A673 (cell line): ENCODE data around the gene NPC1. TPM values are rescaled to one million over a fixed set of nuclear protein-coding genes. Genes with fewer than 3 reads are reported as not detected.

Experiments used
- BruUV-seq: library from RNA; stranded (reverse); fragments of 400-500 nt; replicated peaks from 2 replicates; lab custom pipeline; 2021; lab: Mats Ljungman, UMichigan
- CTCF ChIA-PET: fragments of 300-600 bp; sonication (Branson Sonifier 250); formaldehyde crosslinking; loops from one replicate; lab custom pipeline; 2022; ENCODE audit warnings: antibody characterized with exemption; lab: Charles Lee
- POLR2A ChIA-PET: fragments of 300-600 bp; sonication (Branson Sonifier 250); formaldehyde crosslinking; loops from one replicate; lab custom pipeline; 2022; ENCODE audit warnings: antibody characterized with exemption; ENCODE audit not compliant: low non-redundant PET; lab: Charles Lee
- DNase-seq: peaks from one replicate; pipeline ENCODE4 v3.0.0-alpha.2; 2015; ENCODE audit warnings: low spot score
- H3K27ac ChIP-seq: fragments of 200-600 bp; sonication (generic); 2 replicates; pipeline ENCODE4 v1.5.1; 2016; ENCODE audit warnings: mixed run types, low read depth, mild to moderate bottlenecking, mixed read lengths, antibody characterized with exemption, low read length; ENCODE audit not compliant: poor library complexity, severe bottlenecking
- H3K27me3 ChIP-seq: fragments of 200-600 bp; sonication (generic); replicated peaks from 2 replicates; pipeline ENCODE4 v1.6.1; 2017; ENCODE audit warnings: mixed run types, low read depth, mild to moderate bottlenecking, mixed read lengths, antibody characterized with exemption, low read length; ENCODE audit not compliant: insufficient read depth, poor library complexity
- H3K36me3 ChIP-seq: fragments of 200-600 bp; sonication (generic); 2 replicates; pipeline ENCODE4 v1.6.1; 2016; ENCODE audit warnings: mixed run types, mild to moderate bottlenecking, mixed read lengths, antibody characterized with exemption, low read length; ENCODE audit not compliant: insufficient read depth, poor library complexity, severe bottlenecking
- H3K4me1 ChIP-seq: fragments of 200-600 bp; sonication (generic); 2 replicates; pipeline ENCODE4 v1.6.1; 2017; ENCODE audit warnings: mixed run types, mild to moderate bottlenecking, mixed read lengths, antibody characterized with exemption, low read length; ENCODE audit not compliant: insufficient read depth, poor library complexity, severe bottlenecking
- H3K4me3 ChIP-seq: fragments of 200-600 bp; sonication (generic); 2 replicates; pipeline ENCODE4 v1.5.1; 2016; ENCODE audit warnings: low read depth, mixed run types, mild to moderate bottlenecking, mixed read lengths, low read length; ENCODE audit not compliant: poor library complexity, severe bottlenecking
- H3K9me3 ChIP-seq: fragments of 200-600 bp; sonication (generic); 2 replicates; pipeline ENCODE4 v1.6.1; 2016; ENCODE audit warnings: mixed run types, low read depth, mild to moderate bottlenecking, mixed read lengths, antibody characterized with exemption, low read length; ENCODE audit not compliant: poor library complexity, severe bottlenecking
- CTCF ChIP-seq: fragments of 300-800, 200-600 bp; sonication (generic); conservative IDR thresholded peaks from 2 replicates; pipeline ENCODE4 v1.5.1; 2017; ENCODE audit warnings: low read depth, mild to moderate bottlenecking, antibody characterized with exemption, low read length, moderate library complexity, mixed read lengths
- EZH2 ChIP-seq: fragments of 200-600 bp; sonication (generic); IDR thresholded peaks from 2 replicates; pipeline ENCODE4 v1.6.1; 2017; ENCODE audit warnings: borderline replicate concordance, low read depth, mild to moderate bottlenecking, mixed read lengths, antibody characterized with exemption, low read length; ENCODE audit not compliant: poor library complexity, severe bottlenecking
- intact Hi-C: fragments of 100-400 bp; cut with micrococcal nuclease; formaldehyde crosslinking; loops from one replicate; pipeline ENCODE4 v1.10.0; 2022; ENCODE audit not compliant: unreplicated experiment
- total RNA-seq: library from RNA; stranded (reverse); gene quantifications from 2 replicates; pipeline ENCODE4 v1.2.3, GENCODE V29; 2021

NPC1 gene
- total RNA-seq, 1 experiment from 2014 or later = 53.0 TPM

- TF ChIP-seq CTCF = no peak
- no peak for TF ChIP-seq EZH2
- CTCF ChIA-PET = no interaction called here
- intact Hi-C loops = no loop called here
- Histone ChIP-seq H3K9me3 (no peaks in the 10 kb centered on the region), H3K27ac (no peak overlapping the region), H3K4me1 (no peaks in the 10 kb centered on the region), H3K4me3 (no peak overlapping the region), H3K27me3 (no peaks in the 10 kb centered on the region), H3K36me3 (peaks cover 43% of the 10 kb centered on the region)
- POLR2A ChIA-PET = no interaction called here
- no peak for DNase-seq
- no TSS peak for BruUV-seq
These were observed 18.6 kb downstream of the NPC1 start for GRCh38 chr18:23567671-23568070.

- CTCF ChIA-PET = no interaction called here
- no peaks in the 10 kb centered on the region for H3K27me3 ChIP-seq
- H3K27ac ChIP-seq = no peak overlapping the region
- H3K4me3 ChIP-seq = no peak overlapping the region
- H3K36me3 ChIP-seq = peaks cover 44% of the 10 kb centered on the region
- intact Hi-C loops = no loop called here
- TF ChIP-seq EZH2 (no peak), CTCF (no peak)
- BruUV-seq = no TSS peak
- POLR2A ChIA-PET = no interaction called here
- no peak for DNase-seq
- no peaks in the 10 kb centered on the region for H3K4me1 ChIP-seq
- no peaks in the 10 kb centered on the region for H3K9me3 ChIP-seq
These were observed 20.3 kb downstream of the NPC1 start for GRCh38 chr18:23565916-23566547.

GRCh38 chr18:23563377-23564043, 22.8 kb downstream of the NPC1 start:
- BruUV-seq = no TSS peak
- Histone ChIP-seq H3K4me1 (no peaks in the 10 kb centered on the region), H3K36me3 (peaks cover 55% of the 10 kb centered on the region), H3K4me3 (no peak overlapping the region), H3K27me3 (no peaks in the 10 kb centered on the region), H3K9me3 (no peaks in the 10 kb centered on the region), H3K27ac (no peak overlapping the region)
- ChIA-PET CTCF (no interaction called here), POLR2A (no interaction called here)
- DNase-seq = no peak
- TF ChIP-seq EZH2 (no peak), CTCF (no peak)
- intact Hi-C loops = no loop called here
